Stimulated activated CD4-positive, alpha-beta T cell treated with anti-CD3 and anti-CD28 coated beads, Interleukin-15, amount 100 ng/mL, for 1 hour (primary cell): ENCODE measurements around the gene ABCB11.

Experiments
- DNase-seq, 2 donors: peaks; one replicate each; pipeline ENCODE4 v3.0.0-alpha.2; 2020; ENCODE audit warnings: low read depth in 1 of 2, low spot score in 1 of 2

Gene ABCB11

DNA sequence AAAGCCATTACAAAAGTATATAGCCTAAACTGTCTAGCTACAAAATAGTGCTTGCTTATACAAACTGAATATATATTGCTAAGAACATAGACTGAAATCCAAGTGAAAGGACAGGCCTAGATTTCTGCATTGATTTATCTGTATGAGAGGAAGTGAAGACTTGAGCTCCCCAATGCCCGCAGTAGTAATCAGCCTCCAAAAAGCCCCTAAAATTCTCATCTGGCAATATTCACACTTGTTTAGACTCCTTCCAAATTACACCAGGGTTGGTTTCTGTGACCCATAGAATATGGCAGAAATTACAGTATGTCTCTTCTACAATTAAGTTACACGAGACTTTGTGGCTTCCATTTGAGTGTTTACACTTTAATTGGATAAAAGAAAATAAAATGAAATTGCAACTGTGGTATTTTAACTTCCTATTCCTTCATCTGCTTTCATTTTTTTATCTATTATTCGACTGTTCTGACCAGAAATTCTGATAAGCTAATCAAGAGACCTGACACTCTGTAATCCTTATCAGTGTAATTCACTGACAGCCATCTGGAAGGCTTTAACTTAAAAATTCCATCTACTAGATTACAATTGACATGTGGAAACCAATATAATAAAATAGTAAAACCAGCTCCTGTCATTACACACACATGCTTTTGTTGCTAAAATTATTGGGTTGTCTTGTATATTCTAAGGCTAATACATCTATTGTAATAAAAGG lies 21.1 kb downstream of the ABCB11 start:
- no peak for DNase-seq

DNA sequence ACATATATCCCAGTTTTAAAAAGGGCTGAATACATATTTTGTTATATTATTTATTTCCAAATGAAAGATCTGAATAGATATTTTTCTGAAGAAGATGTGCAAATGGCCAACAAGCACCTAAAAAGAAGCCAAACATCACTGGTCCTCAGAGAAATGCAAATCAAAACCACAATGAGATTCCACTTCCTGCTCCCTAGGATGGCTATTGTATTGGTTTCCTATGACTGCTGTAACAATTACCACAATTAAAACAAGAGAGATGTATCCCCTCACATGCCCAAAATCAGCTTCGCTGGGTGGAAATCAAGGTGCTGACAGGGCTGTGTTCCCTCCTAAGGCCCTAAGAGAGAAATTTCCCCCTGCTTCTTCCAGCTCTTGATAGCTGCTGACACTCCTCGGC lies 23.2 kb downstream of the ABCB11 start:
- no peak for DNase-seq

DNA sequence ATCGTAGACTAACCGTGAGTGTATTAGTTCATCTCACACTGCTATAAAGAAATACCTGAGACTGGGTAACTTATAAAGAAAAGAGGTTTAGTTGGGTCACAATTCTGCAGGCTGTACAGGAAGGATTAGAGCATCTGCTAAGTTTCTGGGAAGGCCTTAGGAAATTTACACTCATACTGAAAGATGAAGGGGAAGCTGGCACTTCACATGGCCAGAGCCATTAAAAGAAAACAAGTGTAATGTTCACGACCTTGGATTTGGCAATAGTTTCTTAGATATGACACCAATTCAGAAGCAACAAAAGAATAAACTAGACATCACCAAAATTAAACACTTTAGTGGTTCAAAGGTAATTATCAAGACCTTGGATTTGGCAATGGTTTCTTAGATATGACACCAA lies 23.8 kb downstream of the ABCB11 start:
- DNase-seq, result no peak

DNA sequence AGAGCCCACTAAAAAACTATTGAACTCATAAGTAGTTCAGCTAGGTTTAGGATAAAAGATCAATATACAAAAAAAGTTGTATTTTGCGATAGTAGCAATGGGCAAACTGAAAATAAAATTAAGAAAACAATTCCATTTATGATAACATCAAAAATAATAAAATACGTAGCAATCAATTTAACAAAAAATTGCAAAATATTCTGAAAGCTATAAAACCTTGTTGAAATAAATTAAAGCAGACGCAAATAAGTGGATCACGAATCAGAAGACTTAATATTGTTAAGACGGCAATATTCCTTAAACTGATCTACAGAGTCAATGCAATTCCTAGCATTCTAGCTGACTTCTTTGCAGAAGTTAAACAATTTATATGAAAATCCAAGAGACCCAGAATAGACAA lies 24.5 kb downstream of the ABCB11 start:
- DNase-seq, result no peak

DNA sequence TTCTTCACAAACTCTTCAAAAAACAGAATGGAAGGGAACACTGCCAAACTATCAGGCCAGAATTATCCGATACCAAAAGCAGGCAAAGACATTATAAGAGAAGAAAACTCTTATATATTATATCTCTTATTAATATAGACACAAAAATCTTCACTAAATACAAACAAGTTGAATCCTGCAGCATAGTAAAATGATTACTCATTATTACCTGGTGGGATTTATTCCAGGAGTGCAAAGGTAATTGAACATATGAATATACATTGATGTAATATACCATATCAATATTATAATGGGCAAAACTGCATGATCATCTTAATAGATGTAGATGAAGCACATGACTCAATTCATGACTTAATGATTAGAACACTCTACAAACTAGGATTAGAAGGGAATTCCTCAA lies 25.1 kb downstream of the ABCB11 start:
- DNase-seq, result no peak

DNA sequence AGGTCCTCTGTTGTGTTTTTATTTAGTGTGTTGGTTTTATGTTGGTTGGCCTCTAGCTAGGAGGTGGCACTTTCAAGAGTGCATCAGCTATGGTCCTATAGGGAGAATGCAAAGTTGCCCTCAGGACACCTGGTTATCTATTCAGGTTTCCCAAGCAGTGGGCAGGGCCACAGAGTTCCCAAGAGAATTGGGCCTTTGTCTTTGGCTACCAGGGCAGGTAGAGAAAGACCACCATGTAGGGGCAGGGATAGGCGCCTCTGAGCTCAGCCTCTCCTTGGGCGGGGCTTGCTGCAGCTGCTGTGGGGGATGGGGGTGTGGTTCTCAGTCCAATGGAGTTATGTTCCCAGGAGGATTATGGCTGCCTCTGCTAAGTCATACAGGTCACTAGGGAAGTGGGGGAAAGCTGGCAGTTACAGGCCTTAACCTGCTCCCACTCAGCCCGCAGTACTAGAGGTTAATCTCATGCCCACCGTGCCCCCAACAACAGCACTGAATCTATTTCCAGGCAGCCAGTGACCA lies 26.0 kb downstream of the ABCB11 start:
- DNase-seq, result no peak

DNA sequence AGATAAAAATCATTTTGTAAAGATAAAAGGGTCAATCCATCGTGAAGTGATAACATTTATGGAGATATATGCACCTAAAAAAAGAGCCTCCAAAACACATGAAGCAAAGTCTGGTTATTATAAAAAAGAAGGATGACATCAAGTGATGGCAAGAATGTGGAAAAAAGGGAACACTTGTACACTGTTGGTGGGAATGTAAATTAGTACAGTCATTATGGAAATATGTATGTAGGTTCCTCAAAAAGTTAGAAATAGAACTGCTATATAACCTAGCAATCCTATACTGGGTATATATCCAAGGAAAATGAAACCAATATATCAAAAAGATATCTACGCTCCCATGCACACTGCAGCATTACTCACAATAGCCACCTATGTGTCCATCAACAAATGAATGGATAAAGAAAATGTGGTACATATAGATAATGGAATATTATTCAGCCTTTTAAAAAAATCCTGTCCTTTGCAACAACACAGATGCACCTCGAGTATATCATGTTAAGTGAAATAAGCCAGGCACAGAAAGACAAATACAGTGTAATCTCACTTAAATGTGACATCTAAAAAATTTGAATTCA lies 28.9 kb downstream of the ABCB11 start:
- no peak for DNase-seq

DNA sequence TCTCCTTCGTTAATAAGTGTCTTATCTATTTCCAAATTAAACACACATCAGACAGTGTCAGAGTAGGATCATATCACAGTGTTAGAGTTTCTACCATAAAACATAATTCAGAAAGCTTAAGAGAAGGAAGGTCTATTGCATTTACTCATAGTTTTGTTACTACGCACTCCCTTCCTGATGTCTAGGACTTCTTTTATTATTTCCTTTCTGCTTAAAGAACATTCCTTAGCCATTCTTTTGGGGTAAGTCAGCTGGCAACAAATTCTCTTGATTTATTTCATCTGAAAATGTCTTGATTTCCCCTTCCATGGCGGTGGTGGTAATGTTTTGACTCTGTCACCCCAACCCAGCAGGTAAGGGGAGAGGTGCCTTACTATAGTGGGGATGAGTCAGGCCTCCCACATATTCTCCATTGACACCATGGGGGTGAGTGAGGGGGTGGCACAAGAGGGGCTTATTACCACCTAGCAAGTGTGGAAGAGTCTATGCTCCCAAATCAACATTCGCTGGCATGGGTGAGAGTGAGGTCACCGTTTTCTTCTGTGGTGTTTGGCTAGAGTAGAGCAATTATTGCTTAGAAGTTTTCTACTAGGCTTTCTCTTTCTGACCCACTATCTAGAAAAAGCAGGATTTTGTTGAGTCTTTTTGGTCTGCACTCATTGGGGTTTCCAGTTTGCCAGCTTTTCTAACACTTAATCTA lies 29.9 kb downstream of the ABCB11 start:
- no peak for DNase-seq

DNA sequence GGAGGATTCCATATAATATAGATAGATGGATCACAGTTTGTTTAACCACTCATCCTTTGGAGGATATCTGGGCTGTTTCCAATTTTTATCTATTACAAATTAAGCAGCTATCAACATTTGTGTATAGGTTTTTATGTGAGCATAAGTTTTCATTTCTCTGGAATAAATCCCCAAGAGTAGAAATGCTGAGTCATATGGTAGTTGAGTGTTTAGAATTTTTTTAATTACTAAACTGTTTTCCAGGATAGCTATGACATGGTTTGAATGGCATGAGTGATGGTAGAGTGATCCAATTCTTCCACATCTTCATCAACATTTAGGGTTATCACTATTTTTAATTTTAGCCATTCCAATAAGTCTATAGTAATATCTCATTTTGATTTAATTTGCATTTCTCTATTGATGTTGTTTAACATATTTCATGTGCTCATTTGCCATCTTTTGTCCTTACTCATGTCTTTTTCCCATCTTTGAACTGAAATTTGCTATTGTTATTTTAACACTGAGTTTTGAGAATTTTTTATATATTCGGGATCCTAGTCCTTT lies 31.4 kb downstream of the ABCB11 start:
- no peak for DNase-seq

DNA sequence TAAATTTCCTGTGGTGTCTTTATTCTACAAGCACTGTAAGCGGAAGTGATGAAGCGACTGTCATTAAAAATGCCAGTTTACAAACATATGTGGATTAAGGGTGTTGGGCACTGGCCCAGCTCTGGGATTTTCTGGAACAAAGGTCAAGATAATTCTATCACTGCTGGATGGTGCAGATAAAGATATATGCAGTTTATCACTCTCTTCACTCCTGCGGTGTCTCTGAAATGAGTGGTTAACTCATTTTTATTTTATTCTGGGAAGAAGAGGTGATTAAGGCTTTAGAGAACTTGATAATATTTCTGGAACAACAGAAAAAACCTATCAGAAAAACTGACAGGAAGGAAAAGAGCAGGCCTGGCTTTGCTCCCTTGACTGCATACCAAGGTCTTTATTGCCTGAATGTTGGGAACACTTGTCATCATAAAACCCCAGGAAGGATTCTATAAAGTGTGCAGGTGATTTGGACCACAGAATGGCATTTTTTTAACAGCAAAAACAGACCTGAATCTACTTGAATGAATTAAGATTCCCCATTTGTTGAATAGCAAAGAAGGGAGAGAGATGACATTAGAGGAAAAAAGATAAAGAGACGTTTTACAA lies 32.4 kb downstream of the ABCB11 start:
- no peak for DNase-seq

DNA sequence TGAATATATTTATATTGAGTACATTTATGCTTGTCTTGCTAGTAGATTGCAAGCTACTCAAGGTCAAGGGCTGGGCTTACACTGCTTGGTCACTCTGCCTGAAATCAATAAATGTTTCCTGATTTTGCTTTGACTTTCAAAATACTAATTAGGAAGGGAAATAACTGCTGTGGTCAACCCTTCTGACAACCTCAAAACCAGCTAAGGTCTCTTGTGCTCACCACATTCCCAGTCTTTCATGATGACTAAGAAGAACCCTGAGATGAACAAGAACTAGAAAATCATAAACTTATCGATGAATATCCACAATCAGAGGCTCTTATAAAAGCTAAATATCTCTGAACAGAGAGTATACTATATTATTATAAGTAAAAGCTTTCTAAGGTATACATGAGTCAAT lies 33.3 kb downstream of the ABCB11 start:
- no peak for DNase-seq

DNA sequence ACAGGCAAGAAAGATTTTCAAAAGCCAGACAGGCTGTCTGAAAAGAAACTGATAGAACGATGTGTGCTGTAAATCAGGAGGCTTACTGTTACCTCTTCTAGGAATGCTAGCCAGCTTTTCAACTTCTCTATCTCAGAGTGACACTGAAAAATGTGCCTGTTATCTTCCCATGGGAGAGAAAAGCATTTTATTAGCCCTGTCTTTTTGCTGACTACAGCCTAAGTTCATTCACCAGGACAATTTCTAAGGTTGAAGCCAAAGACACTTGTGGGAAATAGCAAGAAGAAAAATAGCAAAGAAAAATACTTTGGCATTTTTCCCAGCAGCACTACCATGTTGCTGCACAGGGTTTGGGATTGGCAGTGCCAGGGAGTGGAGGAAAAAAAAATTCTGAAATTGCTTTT lies 34.0 kb downstream of the ABCB11 start:
- no peak for DNase-seq

DNA sequence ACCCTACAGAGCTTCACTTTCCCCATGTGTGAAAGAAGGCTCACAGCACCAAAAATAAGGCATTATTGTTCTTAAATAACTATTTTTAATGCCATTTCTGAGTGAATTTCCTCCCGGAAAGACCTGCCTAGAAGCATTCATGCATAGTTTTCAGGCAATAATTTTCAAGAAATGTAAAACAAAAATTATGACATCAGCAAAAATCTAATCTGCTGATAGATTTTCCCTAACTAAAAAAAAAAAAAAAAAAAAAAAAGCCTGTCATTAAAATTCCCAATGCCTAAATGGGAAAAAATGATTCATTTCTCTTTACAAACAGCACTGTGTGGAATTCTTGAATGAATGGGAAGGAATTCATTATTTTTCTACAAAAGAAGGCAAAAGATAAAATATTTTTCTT lies 35.4 kb downstream of the ABCB11 start:
- no peak for DNase-seq

DNA sequence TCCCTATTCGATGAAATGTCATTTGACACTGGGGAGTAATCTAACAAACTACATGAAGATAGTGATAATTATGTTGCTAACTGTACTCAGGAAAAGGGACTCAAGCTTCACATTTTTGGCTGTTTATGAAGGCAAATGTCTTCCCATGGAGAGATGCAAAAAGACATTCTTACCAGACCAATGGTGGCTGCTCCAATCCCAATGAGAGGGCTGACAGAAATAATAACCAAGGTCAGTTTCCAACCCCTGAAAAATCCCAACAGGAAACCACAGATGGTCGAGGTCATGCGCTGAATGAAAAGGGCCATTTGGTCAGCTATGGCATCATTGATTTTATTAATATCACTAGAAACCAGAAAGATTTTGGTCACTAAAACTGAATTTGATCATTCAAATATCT lies 37.6 kb downstream of the ABCB11 start:
- no peak for DNase-seq

DNA sequence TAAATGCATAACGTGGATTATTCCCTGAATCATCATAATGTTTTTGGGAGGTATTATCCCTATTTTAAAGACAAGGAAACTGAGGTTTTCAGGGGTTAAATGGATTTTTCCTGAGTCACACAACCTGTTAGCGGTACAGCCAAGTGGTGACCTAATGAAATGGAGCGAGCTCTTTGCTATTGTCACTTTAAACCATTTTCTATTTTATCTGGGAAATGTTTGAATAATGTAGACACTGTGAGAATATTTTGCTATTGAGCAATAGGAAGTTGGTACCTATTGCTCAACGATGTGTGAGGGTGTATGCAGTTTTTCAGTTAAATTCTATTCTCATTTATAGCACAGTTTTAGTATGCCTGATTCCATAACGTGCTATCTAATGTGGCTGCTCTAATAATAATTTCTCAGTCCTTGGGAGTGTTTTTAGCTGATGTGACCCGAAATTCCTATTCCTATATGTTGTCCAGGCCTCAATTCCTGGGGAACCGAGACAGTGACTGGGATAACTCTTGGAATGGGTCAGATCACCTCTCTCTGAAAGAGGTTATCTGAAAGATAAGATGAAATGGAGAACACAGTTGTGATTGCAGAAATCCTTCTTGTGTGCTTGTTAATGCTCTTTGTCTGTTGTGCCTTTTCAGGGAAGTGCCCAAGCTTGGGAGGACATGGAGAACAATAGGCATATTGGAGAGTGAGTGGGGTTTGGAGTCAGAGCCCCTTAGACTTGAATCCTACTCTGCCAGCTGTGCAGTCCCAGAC lies 38.4 kb downstream of the ABCB11 start:
- no peak for DNase-seq

DNA sequence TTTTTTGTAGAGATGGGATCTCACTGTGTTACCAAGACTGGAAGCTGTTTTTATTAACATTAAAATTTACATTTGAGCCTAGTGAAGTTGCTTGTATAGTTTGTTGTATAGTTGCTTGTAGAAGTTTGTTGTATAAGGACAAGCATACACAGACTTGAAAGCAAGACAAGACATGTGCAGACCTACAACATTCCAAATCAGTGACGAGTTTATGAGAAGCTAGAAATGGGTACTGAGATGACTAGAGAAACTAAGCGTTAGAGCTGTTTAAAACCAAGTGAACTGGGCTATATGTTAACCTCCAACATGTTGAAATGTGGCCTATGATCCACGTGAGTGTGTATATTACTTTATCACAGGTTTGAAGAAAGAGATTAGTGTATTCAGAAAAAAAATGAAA lies 39.1 kb downstream of the ABCB11 start:
- no peak for DNase-seq

DNA sequence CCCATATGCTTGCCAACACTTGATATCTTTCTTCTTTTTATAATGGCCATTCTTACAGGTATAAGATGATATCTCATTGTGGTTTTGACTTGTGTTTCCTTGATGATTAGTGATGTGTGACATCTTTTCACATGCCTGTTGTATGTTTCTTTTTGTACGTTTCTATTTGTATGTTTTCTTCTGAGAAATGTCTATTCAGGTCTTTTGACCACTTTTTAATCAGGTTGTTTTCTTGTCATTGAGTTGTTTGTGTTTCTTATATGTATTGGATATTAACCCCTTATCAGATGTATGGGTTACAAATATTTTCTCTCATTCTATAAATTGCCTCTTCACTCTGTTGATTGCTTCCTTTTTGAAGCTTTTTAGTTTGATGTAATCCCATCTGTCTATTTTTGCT lies 42.4 kb downstream of the ABCB11 start:
- no peak for DNase-seq

DNA sequence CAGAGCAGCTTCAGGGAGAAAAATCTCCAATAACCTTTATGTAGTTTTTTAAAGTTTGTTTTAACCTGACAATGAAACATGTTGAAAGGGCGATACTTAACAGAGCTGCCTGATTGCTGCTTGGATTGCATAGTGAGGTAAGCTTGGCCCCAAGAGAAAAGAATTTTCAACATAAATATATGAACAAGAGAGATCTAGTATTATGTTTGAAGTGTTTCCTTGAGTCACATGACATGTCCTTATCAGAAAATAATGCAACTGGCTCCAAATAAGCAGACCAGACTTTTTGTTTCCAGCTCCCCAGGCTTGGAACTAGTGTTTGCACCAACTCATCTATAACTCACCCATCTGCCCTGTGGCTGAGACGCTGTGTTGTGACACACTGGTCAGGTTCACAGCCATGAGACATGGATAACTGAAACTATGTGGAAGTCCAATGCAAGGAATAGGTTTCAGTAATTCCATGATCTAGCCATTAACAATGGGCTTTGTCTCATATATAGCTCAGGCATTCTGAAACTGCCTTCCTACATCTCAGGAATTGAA lies 44.7 kb downstream of the ABCB11 start:
- no peak for DNase-seq

DNA sequence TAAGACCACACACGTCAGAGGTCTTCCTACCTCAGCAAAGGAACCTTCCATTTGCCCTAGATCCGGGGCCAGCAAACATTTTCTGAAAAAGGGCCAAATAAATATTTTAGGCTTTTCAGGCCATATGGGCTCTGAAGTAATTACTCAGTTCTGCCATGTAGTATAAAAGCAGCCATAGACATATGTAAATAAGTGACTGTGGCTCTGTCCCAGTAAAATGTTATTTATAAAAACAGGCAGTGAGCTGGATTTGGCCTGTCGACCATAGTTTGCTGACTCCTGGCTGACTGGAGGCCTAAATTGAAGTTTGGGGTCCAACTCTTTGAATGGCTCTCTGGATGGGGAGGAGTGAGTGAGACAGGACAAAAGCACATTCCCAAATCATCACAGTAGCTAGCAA lies 49.5 kb downstream of the ABCB11 start:
- DNase-seq, result no peak

DNA sequence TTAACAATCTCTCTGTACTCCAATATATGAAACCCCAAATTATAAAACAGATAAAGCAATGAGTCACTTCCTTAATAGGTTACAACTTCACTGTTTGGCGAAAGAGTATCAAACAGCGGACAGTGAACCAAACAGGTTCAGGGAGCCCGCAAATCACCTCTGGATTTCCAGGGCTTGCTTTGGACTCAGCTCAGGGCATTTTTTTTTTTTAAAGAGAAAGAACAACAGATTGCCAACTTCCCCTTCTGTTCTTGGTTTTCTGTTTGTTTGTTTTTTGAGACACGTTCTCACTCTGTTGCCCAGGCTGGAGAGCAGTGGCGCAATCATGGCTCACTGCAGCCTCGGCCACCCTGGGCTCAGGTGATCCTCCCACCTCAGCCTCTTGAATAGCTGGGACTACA lies 52.7 kb downstream of the ABCB11 start:
- no peak for DNase-seq

DNA sequence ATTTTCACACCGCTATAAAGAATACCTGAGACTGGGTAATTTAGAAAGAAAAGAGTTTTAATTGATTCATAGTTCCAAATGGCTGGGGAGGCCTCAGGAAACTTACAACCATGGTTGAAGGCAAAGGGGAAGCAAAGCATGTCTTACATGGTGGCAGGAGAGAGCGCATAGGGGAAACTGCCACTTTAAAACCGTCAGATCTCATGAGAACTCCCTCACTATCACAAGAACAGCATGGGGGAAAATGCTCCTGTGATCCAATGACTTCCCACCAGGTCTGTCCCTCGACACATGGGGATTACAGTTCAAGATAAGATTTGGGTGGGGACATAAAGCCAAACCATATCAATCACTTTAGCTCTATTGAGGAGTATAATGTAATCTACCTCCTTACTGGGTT lies 53.5 kb downstream of the ABCB11 start:
- DNase-seq, result no peak
